Right lung (tissue), 5 donors: Measurements from ENCODE around the gene MAML2. TPM values are rescaled to one million over a fixed set of nuclear protein-coding genes. Genes with fewer than 3 reads are reported as not detected.
"Not testable (repeated sequence)": the region's sequence is repeated elsewhere in the genome, so short reads cannot be mapped to it uniquely, and the experiment has no call there.

Experiments used
- DNase-seq, 2 donors: peaks; one replicate each; pipeline ENCODE4 v3.0.0-alpha.2; 2013
- polyA plus RNA-seq, 5 donors: library from polyadenylated mRNA; unstranded; fragments of 120-200 nt; gene quantifications; one replicate each; pipeline versions ENCODE4 v1.2.1 to v1.2.3, GENCODE V29; 2013; ENCODE audit warnings: inconsistent platforms in 1 of 5, low replicate concordance in 1 of 5; ENCODE audit not compliant: insufficient read length in 5 of 5, insufficient read depth in 1 of 5

The MAML2 gene
- polyA plus RNA-seq, 5 donors = 24.0 to 44.9 (median 37.3) TPM

DNA sequence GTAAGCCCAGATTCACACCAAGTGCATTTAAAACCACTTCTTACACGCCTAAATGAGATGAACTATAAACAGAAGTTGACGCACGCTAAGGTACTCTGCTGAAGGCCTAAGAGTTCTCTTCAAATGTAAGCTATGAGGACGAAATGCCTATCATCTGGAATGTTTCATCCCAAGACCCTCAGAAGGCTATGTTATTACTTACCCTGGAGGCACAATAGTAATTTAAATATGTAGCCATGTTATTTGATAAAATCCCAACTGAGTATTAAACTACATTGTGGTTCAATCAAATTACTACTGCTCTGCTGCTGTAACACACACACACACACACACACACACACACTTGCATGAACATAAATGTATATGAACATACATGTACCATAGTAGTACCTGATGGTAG lies 47.6 kb downstream of the MAML2 start:
- no peak for DNase-seq

- DNase-seq = no peak
Observed at GRCh38 chr11:96294289-96294688, 48.7 kb downstream of the MAML2 start.

- DNase-seq = no peak
Observed at GRCh38 chr11:96293598-96294021, 49.4 kb downstream of the MAML2 start.

DNA sequence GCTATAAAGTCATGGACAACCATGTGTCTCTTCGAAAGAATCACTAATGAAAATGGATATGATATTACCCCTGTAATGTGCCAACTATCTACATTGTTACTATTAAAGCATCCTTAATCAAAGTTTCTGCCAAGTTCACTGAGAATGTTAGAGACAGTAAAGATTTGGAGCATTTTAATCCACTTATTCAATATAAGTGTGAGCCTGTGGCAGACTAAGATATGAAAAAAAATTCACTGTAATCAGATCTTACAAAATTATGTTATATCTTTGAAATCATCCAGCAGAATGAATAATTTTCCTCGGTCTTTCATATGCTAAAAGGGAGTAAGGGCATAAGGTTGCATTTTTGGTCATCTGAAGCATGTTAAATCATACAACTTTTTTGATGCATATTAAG lies 49.9 kb downstream of the MAML2 start:
- DNase-seq = no peak

DNA sequence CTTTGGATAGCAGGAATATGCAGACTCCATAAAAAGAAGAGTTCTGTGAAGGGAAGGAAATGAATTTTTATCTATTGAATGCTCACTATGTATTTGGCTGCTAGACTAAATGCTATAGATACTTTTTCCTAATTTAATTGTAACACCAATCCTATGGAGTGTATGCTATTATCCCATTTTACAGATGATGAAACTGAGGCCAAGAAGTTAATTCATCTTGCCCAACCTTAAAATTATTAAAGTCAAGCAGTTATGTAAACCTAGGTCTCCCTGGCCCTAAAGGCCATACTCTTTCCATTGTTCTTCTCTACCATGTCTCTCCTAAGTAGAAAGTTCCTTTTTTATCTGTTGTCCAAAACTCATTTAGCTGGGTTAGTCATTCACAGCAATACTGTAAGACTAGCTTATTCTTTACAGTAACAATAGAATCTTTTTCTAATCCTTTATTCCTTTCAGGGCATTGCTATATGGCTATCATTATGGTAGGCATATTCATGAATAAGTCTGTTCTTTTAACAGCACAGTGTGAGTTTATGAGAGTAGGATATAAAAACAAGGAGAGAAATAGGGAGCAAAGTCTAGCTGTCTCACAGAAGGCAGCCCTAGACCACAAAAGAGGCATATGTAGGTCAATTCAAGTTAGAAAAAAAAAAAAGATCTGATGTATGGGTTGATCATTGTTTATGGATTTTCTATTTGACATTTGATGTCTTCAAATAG lies 50.5 kb downstream of the MAML2 start:
- no peak for DNase-seq

GRCh38 chr11:96290631-96291030 lies 52.4 kb downstream of the MAML2 start:
- DNase-seq = no peak

DNA sequence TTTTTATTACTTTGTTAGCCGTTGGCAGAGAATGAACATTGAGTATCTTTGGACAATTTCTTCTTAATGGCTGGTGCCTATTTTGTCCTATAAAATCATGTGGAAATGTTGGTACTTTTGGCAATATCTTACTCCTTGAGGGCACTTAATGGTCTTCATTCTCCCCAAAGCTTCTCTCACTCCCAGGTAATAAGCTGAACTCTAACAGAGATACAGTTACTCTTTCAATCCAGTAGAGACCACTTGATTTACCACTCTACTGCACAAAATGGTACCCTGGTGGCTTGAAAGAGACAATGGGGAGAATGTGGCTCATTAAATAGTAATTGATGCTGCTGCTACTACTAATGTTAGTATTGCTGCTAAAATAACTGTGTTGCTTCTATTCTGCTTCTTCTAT lies 53.0 kb downstream of the MAML2 start:
- DNase-seq = no peak

GRCh38 chr11:96288915-96289314 lies 54.1 kb downstream of the MAML2 start:
- no peak for DNase-seq

DNA sequence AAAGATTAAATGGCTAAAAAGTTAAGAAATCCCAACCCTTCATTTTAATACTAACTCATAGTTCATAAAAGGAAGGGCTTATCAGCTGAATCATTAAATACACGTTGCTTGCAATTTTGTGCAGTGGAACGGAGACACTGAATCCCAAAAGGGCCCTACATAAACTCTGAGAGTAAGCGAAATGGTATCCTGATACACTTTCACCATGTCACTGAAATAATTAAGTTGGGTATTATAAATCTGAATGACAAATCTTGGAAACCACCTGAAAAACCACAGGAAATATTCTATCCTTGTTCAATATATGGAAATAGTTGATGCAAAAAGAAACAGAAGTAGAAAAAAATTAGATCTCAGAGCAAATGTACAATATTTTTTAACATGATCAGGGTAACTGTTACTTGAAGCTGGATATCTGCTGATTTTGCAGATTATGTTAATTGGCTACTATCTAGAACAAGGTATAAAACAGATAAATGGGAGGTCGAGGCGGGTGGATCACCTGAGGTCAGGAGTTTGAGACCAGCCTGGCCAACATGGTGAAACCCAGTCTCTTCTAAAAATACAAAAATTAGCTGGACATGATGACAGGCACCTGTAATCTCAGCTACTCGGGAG lies 55.1 kb downstream of the MAML2 start:
- no peak for DNase-seq

DNA sequence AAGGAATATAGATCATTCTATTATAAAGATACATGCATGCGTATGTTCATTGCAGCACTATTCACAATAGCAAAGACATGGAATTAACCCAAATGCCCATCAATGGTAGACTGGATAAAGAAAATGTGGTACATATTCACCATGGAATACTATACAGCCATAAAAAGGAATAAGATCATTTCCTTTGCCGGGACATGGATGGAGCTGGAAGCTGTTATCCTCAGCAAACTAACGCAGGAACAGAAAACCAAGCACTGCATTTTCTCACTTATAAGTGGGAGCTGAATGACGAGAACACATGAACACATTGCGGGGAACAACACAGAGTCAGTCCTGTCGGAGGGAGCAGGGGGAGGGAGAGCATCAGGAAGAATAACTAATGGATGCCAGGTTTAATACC lies 57.0 kb downstream of the MAML2 start:
- DNase-seq = not testable (repeated sequence)

GRCh38 chr11:96284917-96285316 lies 58.1 kb downstream of the MAML2 start:
- no peak for DNase-seq

GRCh38 chr11:96284401-96284800 lies 58.6 kb downstream of the MAML2 start:
- DNase-seq = no peak

- no peak for DNase-seq
Observed at GRCh38 chr11:96282625-96283220, 60.3 kb downstream of the MAML2 start.

GRCh38 chr11:96280444-96280843 lies 62.6 kb downstream of the MAML2 start:
- DNase-seq = no peak

DNA sequence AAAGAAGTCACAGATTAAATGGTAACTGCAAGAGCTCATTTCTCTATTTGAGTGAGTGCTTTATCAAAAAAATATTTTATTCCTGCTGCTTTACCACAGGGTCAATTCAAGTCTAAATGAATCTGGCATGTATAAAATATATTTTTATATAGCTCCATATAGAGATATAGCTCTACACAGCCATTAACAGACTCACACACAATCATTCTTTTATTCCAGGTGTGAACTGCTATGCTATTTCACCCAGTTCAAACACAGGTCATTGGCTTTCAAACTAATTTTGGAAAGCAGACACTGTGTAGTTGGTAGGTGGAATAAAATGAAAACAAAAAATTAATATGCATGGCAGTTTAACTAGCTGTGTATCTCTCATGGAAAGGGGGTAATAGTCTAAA lies 63.1 kb downstream of the MAML2 start:
- DNase-seq = no peak

GRCh38 chr11:96279018-96279895 lies 63.7 kb downstream of the MAML2 start:
- DNase-seq = no peak

DNA sequence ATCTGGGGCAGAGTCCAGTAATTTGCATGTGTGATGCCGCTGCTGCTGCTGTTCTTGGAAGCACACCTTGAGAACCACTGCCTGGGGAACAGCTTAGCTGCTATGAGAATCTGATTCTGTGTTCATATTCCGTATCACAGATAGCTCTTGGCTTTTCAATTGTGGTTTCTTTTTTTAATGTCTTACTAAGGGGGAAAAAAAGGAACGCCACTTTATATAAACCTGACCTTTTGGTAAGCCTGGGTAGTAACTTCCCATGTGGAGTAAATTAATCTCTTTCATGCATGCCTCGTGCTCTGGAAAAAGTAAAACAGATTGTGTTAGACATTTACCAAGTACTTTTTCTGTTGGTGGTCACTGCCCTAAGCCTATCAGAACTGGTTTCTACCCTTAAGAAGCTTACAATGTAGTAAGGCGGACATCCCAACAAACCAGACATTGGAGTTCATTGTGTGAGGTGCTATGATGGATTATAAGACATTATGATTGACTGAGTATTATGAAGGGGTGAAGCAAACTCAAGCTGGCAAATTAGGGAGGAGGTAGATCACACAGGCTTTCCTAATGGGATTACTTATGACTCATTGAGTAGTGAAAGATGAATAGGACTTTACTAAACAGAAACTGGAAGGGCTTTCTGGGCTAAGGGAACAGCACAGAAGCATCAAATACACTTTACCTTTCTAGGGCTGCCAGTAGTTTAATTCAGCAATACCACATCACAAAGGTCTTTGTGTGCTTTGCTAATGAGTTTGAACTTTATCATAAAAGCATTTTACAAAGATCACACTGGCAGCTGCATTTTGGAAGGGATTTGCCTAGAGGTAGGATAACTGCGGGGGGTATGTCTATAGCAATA lies 64.7 kb downstream of the MAML2 start:
- no peak for DNase-seq

DNA sequence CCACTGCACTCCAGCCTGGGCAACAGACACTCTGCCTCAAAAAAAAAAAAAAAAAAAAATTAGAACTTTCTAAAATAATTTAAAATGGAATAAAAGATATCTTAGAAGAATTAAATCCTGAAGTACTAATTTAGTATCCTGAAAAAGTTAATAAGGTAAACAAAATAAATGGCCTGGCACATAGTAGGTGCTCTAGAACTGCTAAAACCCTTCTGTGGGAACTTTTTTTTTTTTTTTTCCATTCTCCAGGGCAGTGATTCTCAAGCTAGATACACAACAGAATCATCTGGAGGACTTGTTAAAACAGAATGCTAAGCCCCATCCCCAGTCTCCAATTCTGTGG lies 65.3 kb downstream of the MAML2 start:
- DNase-seq = no peak

GRCh38 chr11:96276836-96277235 lies 66.2 kb downstream of the MAML2 start:
- no peak for DNase-seq

GRCh38 chr11:96275801-96276594 lies 67.0 kb downstream of the MAML2 start:
- DNase-seq = no peak

DNA sequence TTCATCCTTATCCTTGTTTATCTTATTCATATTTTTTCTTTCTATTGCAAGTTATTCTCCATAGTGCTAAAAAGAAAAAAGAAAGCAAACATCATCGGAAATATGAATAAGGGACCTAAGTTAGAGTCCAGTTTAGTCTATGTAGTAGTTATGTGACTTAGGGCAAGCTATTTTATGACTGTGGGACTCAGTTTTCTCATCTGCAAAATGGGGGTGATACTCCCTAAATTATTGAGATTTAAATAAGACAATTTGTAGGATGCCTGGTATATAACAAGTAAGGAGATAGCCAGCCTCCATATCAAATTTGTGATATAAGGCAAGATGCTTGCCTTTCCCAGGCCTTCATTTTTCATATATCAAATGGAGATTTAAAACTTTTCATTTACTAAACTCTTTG lies 69.5 kb downstream of the MAML2 start:
- no peak for DNase-seq
